Fibroblast of gingiva (primary cell): ENCODE results near the gene EXTL1.
A peak's percentile ranks its signal among the peaks of the same experiment; 100 is the strongest.
"Not testable (repeated sequence)": the region's sequence is repeated elsewhere in the genome, so short reads cannot be mapped to it uniquely, and the experiment has no call there.

Experiments used
- DNase-seq: peaks from one replicate; pipeline ENCODE4 v3.0.0-alpha.2; 2011; ENCODE audit warnings: low read depth

EXTL1 gene, protein sequence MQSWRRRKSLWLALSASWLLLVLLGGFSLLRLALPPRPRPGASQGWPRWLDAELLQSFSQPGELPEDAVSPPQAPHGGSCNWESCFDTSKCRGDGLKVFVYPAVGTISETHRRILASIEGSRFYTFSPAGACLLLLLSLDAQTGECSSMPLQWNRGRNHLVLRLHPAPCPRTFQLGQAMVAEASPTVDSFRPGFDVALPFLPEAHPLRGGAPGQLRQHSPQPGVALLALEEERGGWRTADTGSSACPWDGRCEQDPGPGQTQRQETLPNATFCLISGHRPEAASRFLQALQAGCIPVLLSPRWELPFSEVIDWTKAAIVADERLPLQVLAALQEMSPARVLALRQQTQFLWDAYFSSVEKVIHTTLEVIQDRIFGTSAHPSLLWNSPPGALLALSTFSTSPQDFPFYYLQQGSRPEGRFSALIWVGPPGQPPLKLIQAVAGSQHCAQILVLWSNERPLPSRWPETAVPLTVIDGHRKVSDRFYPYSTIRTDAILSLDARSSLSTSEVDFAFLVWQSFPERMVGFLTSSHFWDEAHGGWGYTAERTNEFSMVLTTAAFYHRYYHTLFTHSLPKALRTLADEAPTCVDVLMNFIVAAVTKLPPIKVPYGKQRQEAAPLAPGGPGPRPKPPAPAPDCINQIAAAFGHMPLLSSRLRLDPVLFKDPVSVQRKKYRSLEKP

GRCh38 chr1:26021647-26022403 lies at the start of gene EXTL1:
Gene EXTL1 (plus strand): TSS chr1:26021775. CDS start chr1:26022647, 872 bp downstream.
- DNase-seq: peak; percentile 20

DNA sequence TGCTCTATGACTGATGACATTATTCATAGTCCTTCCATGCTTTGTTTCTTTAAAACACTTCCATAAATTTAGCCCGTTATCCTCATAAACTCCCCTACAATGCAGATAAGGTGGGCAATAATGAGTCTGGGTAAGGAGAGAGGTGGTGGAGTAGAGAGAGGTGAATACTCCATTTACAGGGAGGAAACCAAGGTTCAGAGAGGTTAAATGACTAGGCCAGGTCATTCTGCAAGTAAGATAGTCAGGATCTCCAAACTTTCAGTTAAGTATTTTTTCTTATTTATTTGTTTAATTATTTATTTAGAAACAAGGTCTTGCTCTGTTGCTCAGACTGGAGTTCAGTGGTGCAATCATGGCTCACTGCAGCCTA lies 49.8 kb upstream of the EXTL1 start:
- no peak for DNase-seq

DNA sequence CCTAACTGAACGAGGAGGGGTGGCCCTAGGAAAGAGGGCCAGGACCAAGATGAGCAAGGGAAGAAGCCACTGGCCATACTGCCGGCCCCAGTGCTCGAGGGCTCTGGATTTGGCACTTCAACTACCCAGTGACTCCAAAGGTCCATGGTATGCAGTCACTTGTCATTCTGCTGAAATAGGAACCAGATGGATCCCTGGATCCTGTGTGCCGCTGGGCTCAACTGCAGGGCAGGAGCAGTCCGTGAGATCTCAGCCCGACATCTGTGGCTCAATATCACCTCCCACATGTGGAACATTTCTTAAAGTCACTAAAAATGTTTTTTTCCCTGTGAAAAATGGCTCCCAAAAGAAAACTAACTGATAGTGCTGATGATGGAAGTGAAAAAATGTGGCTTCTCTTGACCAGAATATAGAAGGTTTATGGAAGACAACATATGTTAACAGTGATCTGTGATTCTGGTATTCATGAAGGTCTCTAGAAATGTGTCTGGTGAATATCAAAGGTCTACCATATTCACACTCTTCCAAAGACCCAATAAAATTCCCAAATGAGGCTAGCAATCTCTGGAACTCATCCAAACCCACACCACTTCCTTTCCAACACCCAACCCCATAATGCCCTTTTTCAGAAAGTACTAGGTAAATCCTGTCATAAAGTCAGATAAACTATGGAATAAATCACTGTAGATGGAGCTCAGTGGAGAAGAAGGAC lies 47.8 kb upstream of the EXTL1 start:
- DNase-seq: no peak

DNA sequence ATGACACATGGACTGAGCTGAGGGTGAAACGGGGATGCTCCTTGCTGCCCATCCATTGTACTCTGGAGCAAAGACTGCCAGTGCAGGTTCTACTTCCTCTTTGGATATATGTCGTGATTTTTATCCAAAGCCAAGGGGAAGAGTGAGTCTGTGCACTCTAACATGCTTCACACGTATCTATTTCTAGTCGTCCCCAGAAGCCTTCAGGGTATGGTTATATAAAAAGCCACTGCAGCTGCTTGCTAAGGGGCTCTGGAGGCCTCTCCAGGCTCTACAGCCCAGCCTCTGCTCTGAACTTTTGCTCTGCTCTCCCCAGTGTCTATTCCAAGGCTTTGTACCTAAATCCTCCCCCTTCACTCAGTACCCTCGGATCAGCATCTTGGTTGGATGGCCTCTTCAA lies 43.8 kb upstream of the EXTL1 start:
- DNase-seq: no peak

DNA sequence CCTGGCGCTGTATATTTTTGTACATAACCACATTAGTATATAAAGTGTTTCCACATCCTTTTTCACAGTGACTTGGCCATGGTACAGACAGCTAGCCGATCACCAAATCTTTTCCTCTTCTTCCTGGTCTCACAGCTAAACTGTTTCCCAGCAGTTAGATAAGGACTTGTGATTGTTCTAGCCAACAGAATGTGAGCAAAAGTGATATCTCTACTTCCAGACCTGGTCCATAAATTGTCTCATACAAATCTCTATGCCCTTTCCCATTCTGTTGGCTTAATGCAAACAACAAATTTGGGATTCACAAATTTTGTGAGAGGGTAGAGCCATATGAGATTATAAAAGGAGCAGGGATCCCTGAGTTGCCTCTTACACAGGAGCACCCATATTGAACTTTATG lies 43.2 kb upstream of the EXTL1 start:
- no peak for DNase-seq

GRCh38 chr1:25979210-25979609 lies 42.4 kb upstream of the EXTL1 start:
- no peak for DNase-seq

DNA sequence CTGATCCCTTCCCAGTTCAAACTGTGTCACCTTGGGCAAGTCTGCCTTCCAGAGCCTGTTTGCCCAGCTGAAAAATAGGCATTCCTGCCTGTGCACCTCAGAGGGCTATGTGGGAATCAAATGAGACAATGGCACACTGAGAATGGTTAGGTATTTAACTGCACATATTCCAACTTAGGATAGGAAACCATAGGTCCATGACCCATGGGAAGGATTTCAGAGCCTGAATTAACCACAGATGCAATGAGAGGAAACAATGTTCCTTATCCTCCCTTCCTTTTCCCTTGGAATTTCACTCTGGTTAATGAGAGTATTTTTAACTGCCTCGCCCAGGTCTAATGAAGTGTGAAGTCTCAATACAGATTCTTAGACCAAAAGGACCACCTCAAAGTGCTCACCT lies 36.4 kb upstream of the EXTL1 start:
- DNase-seq: no peak

GRCh38 chr1:25985670-25986069 lies 35.9 kb upstream of the EXTL1 start:
- DNase-seq: no peak

DNA sequence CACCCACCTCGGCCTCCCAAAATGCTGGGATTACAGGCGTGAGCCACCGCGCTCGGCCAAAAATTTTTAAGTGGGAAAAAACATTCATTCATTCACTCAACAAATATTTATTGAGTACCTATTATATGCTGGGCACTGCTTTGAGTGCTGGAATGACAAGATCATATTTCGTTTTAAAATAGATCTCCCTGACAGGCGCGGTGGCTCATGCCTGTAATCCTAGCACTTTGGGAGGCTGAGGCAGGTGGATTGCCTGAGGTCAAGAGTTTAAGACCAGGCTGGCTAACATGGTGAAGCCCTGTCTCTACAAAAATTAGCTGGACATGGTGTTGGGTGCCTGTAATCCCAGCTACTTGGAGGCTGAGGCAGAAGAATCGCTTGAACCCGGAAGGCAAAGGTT lies 34.8 kb upstream of the EXTL1 start:
- not testable (repeated sequence) for DNase-seq

DNA sequence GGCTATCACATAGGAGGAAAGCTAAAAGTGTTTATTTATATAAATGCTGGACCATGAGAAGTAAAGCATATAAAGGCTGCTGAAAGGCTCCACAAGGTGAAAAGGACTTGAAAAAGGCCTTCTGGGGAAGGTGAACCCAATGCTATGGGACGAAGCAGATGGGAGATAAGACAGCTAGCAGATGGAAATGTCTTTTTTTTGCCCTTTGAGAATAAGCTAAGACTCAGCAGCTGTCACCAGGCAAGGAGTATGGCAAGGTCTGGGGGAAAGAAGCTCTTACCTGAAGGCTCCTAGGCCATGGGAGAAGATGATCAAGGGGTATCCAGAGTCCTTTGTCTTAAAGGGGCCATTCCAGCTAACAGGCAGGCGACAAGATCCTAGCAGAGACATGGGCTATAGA lies 33.6 kb upstream of the EXTL1 start:
- no peak for DNase-seq

- DNase-seq: peak; percentile 13
These were observed 31.9 kb upstream of the EXTL1 start for GRCh38 chr1:25989440-25990234.

GRCh38 chr1:25990251-25990650 lies 31.3 kb upstream of the EXTL1 start:
- DNase-seq: no peak

DNA sequence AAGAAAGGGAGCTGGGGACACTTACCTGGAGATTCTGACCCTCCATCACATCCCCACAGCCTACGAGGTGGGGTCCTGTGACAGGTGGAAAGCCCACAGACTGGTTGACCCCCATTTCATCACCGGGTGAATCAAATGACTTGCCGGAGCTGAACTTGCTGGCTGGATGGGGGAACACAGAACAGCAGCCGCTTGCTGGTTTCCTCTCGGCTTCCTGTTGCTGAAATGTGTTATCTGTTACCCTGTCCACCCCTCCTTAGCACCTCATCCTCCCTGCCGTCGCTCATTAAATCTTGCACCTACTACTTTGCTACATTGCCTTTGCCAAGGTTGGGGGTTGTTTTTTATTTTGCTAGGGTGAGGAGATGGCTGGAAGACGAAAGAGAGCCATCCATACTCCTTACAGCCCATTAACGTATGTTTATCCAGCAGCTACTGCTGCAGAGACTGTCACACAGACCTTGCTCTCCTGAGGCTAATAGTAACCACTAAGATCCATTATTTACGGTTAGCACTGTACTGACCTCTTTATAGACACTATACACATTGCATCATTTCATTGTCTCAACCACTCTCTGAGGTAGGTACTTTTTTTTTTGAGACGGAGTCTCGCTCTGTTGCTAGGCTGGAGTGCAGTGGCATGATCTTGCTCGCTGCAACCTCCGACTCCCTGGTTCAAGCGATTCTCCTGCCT lies 30.7 kb upstream of the EXTL1 start:
- DNase-seq: no peak

- no peak for DNase-seq
These were observed 29.5 kb upstream of the EXTL1 start for GRCh38 chr1:25991937-25992688.

DNA sequence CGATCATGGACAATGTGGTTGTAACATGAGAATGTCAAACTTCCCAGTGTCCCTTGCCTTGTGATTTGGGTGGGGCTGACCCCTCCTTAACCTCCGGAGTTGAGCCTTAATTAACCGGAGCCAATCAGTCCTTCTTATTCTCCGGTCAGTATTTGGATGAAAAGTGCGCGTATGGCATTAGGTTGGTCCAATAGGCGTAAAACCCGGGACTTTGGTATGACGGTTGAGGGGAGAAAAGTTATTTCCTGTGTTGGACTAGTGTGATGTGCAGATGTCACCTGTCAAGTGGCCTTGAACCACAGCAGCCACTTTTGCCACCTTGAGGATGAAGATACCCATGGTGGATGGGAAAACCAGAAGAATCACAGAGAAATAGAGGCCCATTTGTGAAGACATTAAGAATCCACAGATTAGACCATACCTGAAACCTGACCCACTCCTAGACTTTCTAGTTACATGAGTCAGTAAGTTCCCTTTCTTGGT lies 28.8 kb upstream of the EXTL1 start:
- no peak for DNase-seq

DNA sequence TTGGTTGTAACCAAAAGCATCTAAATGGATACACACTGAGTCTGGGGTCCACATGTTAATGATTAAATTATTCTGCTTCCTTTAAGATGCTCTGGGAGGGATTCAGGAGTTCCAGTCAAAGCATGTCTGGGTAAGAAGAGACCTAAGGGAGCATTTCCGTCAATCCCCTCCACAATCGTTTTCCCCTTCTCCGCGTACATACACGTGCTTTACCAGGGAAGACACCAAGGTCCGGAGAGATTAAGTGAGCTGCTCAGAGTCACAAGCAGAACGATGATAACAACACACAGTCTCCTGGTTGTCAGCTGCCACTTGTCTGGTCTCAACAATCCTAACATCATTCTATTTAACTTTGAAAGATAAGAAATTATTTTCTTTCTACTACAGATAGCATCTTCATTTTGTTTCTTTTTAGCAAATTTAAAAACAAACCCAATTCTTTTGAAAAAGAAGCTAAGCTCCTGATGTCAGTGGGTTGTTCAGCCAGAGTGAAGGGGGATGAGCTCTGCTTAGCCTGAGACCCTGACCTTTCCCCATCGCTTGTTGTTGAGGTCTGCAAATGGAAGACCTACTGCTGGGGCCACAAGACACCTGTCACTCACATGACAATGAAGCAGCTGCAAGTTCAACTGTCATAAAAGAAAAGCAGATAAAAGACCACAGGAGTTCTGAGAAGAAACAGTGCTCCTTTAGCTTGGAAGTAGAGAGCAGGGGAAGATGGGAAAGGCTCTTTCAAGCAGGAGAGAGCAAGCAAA lies 28.2 kb upstream of the EXTL1 start:
- DNase-seq: no peak

GRCh38 chr1:25994402-25995150 lies 27.0 kb upstream of the EXTL1 start:
- DNase-seq: no peak
